Measurements from ENCODE around the gene GBF1. TPM values are rescaled to one million over a fixed set of nuclear protein-coding genes. Genes with fewer than 3 reads are reported as not detected.
"Not testable (repeated sequence)": the region's sequence is repeated elsewhere in the genome, so short reads cannot be mapped to it uniquely, and the experiment has no call there.

The GBF1 gene
- total RNA-seq, 4 donors from 2014 or later = 34.0 to 68.3 (median 53.5) TPM

- DNase-seq = no peak
- no peak for TF ChIP-seq POLR2A (IDR thresholded peaks at IDR 0.05)
- TF ChIP-seq CTCF (IDR thresholded peaks at IDR 0.05) = no peak
- Histone ChIP-seq H3K4me1 (peaks cover 12 to 18% of the 10 kb centered on the region in 2 donors), H3K9me3 (no peaks in the 10 kb centered on the region), H3K4me3 (replicated peaks in 1 of 3) (no peak overlapping the region), H3K27me3 (no peaks in the 10 kb centered on the region), H3K27ac (no peak overlapping the region), H3K36me3 (no peaks in the 10 kb centered on the region)
- 95 to 96% methylated on average over 3 of the region's 3 CpGs for WGBS, 2 donors
- intact Hi-C loops (cut with DNase I) = no loop called here
Observed at GRCh38 chr10:102306710-102307109, 61.4 kb downstream of the GBF1 start.

DNA sequence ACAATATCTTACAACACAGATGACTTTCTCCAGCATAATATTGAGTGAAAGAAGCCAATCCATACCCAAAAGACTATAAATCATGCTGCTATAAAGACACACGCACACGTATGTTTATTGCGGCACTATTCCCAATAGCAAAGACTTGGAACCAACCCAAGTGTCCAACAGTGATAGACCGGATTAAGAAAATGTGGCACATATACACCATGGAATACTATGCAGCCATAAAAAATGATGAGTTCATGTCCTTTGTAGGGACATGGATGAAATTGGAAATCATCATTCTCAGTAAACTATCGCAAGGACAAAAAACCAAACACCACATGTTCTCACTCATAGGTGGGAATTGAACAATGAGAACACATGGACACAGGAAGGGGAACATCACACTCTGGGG is 63.0 kb downstream of the GBF1 start:
- DNase-seq; intact Hi-C loops (cut with DNase I); H3K27me3 ChIP-seq; H3K36me3 ChIP-seq; H3K9me3 ChIP-seq; H3K4me3 ChIP-seq (replicated peaks in 1 of 3); H3K27ac ChIP-seq: not testable (repeated sequence)
- H3K4me1 ChIP-seq = peaks cover 15 to 34% of the 10 kb centered on the region in 2 donors
- WGBS, 2 donors = 97 to 98% methylated on average over 4 of the region's 5 CpGs

- no peak for DNase-seq
- no peaks in the 10 kb centered on the region for H3K9me3 ChIP-seq
- H3K4me1 ChIP-seq = peaks cover 15 to 36% of the 10 kb centered on the region in 2 donors
- no peaks in the 10 kb centered on the region for H3K36me3 ChIP-seq
- 97% methylated on average over 1 of the region's 1 CpG for WGBS, 2 donors
- no peaks in the 10 kb centered on the region for H3K27me3 ChIP-seq
- TF ChIP-seq CTCF (IDR thresholded peaks at IDR 0.05) (no peak), POLR2A (IDR thresholded peaks at IDR 0.05) (no peak)
- H3K4me3 ChIP-seq (replicated peaks in 1 of 3) = no peak overlapping the region
- intact Hi-C loops (cut with DNase I) = no loop called here
- H3K27ac ChIP-seq = no peak overlapping the region
Observed at GRCh38 chr10:102309236-102309635, 63.9 kb downstream of the GBF1 start.

DNA sequence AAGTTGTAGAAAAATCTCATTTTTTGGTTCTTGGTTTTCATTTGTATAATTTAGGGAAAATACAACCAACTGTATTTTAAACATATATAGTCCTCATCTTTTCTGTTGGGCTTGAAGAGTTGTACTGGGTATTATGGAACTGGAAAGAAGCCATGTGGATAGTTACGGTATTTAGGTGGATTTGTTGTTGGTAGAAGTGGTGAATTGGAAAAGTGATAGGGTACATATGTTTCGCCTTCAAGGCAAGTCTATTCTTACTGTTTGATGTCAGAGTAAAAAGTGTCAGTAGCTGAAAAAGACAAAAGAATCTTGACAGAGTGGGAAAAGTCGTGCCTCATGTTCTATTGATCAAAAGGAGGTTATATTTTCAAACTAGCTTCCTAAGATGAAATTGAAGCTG is 64.6 kb downstream of the GBF1 start:
- no peak overlapping the region for H3K27ac ChIP-seq
- H3K4me3 ChIP-seq (replicated peaks in 1 of 3) = no peak overlapping the region
- H3K27me3 ChIP-seq = no peaks in the 10 kb centered on the region
- H3K4me1 ChIP-seq = peaks cover 15 to 36% of the 10 kb centered on the region in 2 donors
- no peak for DNase-seq
- 87 to 91% methylated on average over 3 of the region's 3 CpGs for WGBS, 2 donors
- no peaks in the 10 kb centered on the region for H3K36me3 ChIP-seq
- no peak for TF ChIP-seq CTCF (IDR thresholded peaks at IDR 0.05)
- no peak for TF ChIP-seq POLR2A (IDR thresholded peaks at IDR 0.05)
- intact Hi-C loops (cut with DNase I) = no loop called here
- H3K9me3 ChIP-seq = no peaks in the 10 kb centered on the region

- no peak for DNase-seq
- no peaks in the 10 kb centered on the region for H3K27me3 ChIP-seq
- H3K4me1 ChIP-seq = peaks cover 15 to 36% of the 10 kb centered on the region in 2 donors
- H3K4me3 ChIP-seq (replicated peaks in 1 of 3) = no peak overlapping the region
- no peaks in the 10 kb centered on the region for H3K9me3 ChIP-seq
- H3K36me3 ChIP-seq = no peaks in the 10 kb centered on the region
- no peak overlapping the region for H3K27ac ChIP-seq
- WGBS, 2 donors = 75 to 83% methylated on average over 4 of the region's 4 CpGs
- intact Hi-C loops (cut with DNase I) = no loop called here
- TF ChIP-seq CTCF (IDR thresholded peaks at IDR 0.05) = no peak
- no peak for TF ChIP-seq POLR2A (IDR thresholded peaks at IDR 0.05)
Observed at GRCh38 chr10:102310361-102311024, 65.2 kb downstream of the GBF1 start.

Data from thyroid gland (tissue), 4 donors.